GM18907 (cell line): ENCODE results near the gene THRSP.
"Not testable (repeated sequence)": the region's sequence is repeated elsewhere in the genome, so short reads cannot be mapped to it uniquely, and the experiment has no call there.

Experiments
- ATAC-seq: cut with Tn5 transposase; IDR thresholded peaks from one replicate; pipeline ENCODE4 v1.9.1; 2021; ENCODE audit warnings: mild to moderate bottlenecking, moderate library complexity; ENCODE audit not compliant: unreplicated experiment

The THRSP gene

GRCh38 chr11:78038697-78039313 is 24.9 kb upstream of the THRSP start:
- ATAC-seq, result no peak

DNA sequence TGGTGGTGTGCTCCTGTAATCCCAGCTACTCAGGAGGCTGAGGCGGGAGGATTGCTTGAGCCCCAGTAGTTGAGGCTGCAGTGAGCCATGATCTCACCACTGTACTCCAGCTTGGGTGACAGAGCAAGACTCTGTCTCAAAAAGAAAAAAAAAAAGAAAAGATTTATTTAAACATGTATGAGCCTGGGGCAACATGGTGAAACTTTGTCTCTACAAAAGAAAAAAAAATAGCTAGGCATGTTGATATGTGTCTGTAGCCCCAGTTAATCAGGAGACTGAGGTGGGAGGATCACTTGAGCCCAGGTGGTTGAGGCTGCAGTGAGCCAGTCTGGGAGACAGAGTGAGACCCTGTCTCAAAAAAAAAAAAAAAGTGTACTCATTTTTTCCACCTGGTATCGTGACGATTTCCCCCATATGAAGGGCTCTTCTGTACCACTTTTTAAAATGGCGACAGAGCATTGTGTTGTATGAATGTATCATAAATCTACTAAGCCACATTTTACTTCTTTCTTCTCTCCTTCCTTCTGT is 24.2 kb upstream of the THRSP start:
- ATAC-seq, result no peak

DNA sequence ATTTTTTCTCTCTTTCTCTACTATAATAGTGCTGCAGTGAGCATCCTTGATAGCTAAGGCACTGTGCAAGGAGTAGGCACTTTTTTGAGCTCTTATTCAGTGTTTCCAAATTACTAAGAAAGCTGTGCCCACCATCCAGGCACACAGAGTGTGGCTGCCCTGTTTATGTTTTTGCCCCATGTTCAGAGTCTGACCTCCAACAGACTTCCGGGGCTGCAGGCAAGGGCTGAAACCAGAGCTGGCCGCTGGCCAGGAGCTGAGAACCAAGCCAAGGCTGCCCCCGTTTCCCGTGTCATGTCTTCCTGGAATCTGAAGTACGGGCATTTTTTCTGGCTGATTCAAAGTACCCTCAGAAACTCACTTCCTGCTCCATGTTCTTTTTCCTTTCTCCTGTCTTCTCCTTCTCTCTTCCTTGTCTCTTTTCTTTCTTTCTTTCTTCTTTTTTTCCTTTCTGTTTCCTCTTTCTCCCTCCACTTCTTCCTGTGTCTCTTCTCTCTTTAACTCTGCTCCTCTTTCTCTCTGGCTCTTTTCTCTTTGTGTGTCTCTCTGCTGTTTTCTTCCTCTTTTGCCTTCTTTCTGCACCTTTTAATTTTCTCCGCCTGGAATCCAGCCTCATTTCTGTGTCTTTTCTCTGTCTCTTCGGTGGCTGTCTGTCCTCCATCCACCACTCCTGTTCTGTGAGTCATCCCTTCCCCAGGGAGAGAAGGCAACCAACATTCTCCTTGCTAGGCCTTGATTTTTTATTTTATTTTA is 23.6 kb upstream of the THRSP start:
- ATAC-seq, result peak; percentile 72

DNA sequence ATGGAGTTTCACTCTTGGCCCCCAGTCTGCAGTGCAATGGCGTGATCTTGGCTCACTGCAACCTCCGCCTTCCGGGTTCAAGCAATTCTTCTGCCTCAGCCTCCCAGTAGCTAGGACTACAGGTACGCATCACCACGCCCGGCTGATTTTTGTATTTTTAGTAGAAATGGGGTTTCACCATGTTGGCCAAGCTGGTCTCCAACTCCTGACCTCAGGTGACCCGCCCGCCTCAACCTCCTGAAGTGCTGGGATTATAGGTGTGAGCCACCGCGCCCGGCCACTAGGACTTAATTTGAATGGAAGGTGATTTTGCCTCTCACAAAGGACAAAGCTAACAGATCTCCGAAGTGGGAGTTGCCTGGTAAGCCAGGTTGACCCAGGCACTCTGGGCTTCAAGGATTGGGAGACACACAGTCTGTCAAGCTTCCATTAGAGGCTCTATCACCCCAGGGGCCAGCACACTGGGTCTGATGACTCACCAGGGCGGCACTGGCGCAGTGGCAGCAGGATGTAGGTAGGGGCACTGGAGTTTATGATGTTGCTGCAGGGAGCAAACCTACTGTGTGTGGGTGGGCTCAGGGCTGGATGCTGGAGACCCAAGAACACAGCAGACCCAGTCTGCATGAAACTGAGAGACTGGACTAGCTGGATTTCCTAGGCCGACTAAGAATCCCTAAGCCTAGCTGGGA is 22.8 kb upstream of the THRSP start:
- ATAC-seq, result no peak

- ATAC-seq, result not testable (repeated sequence)
These were observed 22.3 kb upstream of the THRSP start for GRCh38 chr11:78041380-78041719.

DNA sequence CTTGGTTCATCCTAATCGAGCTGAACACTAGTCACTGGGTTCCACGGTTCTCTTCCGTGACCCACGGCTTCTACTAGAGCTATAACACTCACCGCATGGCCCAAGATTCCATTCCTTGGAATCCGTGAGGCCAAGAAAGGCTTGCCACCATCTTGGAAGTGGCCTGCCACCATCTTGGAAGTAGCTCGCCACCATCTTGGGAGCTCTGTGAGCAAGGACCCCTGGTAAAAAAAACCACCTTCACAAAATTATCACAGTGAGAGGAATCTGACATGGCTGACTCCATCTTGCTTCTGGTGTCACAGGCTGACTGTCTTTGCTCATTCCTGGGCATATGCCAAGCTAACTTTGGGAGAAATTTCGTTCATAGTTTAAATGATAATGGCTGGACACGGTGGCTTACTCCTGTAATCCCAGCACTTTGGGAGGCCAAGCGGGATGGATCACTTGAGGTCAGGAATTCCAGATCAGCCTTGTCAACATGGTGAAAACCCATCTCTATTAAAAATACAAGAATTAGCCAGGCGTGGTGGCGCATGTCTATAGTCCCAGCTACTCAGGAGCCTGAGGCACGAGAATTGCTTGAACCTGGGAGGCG is 21.7 kb upstream of the THRSP start:
- ATAC-seq, result no peak

DNA sequence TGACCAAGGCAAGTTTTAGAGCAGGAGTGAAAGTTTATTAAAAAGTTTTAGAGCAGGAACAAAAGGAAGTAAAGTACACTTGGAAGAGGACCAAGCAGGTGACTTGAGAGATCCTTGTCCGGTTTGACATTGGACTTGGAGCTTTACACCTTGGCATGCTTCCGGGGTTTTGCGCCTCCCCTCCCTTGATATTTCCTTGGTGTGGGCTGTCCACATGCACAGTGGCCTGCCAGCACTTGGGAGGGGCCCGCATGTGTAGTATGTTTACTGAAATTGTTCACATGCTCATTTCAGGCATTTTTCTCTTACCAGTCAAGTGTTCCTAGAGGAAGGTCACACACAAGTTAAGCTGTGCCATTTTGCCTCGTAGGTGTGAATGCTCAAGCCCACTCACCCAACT is 19.0 kb upstream of the THRSP start:
- no peak for ATAC-seq

GRCh38 chr11:78045851-78046485 is 17.7 kb upstream of the THRSP start:
- peak; percentile 60 for ATAC-seq

GRCh38 chr11:78046486-78046854 is 17.2 kb upstream of the THRSP start:
- ATAC-seq, result no peak

GRCh38 chr11:78048561-78048960 is 15.1 kb upstream of the THRSP start:
- ATAC-seq, result no peak

- no peak for ATAC-seq
These were observed 14.3 kb upstream of the THRSP start for GRCh38 chr11:78049348-78049747.

DNA sequence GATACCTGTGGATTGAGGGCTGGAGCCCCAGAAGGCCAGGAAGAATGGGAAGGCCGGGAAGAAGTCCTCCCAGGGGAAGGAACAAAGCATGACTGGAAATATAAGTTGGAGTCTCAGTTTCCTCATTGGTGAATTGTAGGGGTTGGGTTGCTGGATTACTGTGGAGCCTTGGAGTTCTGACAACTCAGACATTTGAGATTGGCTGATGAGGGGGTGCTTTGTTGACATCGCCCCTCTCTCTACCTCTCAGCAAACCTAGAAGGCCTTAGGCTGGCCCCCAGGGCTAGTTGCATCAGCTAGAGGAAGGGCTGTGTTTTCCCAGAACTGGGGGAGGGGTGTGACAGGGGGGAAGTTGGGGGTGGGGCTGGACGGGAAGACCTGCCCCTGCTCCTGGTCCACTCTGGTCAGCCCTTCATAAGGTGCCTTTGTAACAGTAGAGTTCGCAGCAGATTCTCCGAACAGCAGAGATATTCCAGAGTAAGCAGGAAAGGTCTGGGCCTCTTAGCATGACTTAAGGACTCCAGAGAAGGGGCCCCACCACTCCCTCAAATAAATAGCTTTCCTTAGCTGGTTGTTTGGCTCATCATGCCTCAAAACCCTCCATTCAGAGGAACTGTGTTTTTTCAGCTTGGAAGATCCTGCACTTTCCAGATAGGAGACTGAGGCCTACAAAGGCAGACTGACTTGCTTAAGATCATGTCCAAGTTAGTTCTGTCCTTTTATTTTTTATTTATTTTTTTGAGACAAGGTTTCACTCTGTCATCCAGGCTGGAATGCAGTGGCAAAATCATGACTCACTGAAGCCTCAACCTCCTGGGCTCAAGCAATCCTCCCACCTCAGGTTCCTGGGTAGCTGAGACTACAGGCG is 12.5 kb upstream of the THRSP start:
- ATAC-seq, result no peak

- no peak for ATAC-seq
These were observed 8.7 kb upstream of the THRSP start for GRCh38 chr11:78054971-78055370.

DNA sequence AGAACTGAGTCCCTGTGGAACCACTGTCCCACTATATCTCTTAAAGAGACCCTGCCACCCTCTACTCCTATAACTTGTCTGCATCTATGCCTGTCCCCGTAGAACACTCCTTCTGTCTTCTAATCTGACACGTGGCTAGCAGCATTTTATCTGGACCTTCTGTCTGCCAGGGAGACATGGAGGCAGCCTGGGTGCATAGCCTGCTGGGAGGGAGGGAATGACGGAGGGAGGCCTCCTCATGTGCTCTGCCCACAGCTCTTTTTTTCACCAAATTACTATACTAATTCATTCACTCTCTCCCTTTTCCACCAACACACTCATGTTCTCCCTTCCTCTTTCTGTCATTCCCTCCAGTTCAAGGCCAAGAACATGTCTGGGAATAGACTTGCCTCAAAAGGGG is 7.6 kb upstream of the THRSP start:
- ATAC-seq, result no peak

DNA sequence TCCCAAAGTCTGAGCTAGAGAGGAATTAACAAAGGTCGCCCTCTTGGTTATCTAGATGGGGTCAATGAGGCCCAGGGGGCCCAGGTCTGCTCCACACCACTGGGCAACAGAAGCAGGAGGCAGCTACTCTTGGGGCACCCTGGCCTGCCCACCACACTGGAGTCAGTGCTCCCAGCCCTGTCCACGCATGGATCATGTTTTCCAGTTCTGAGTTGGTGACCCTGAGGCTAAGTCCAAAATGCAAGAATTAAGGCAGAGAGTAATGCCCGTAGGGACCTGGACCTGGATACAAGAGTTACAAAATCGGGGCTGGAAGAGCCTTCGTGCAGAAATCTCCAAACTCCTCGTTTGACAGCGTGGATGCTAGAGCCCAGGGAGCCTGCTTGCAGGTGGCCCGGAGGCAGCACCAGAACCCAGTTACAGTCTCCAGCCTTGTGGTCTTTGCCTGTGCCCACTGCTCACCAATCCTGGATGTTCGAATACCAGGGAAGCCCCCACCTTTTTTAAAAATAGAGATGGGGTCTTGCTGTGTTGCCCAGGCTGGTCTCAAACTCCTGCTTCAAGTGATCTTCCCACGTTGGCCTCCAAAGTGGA is 6.1 kb upstream of the THRSP start:
- no peak for ATAC-seq

- not testable (repeated sequence) for ATAC-seq
These were observed 3.8 kb upstream of the THRSP start for GRCh38 chr11:78059749-78060328.

- ATAC-seq, result no peak
These were observed 3.1 kb upstream of the THRSP start for GRCh38 chr11:78060533-78060932.

- ATAC-seq, result no peak
These were observed 2.4 kb upstream of the THRSP start for GRCh38 chr11:78061088-78061920.

DNA sequence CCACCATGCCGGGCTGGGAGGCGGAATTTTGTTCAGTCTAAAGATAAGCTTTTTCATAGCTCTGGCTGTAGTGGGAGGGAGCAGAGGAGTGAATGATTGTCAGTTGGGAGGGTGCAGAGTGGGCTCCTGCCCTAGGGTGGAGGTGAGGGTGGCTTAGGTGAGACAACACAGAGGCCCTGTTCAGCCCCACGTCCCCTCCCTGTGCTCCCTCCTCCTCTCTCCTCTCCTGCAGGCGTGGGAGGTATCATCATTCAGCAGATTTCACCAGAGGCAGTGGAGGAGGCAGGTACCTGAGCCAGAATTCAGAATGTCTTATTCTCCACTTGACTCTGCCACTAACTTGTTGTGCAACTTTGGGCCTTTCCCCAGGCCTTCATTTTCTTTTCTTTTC is 1.7 kb upstream of the THRSP start:
- ATAC-seq, result no peak
